Keratinocyte (primary cell): ENCODE results near the gene SQSTM1. TPM values are rescaled to one million over a fixed set of nuclear protein-coding genes. Genes with fewer than 3 reads are reported as not detected.

ENCODE experiments used
- DNase-seq: peaks from one replicate; pipeline ENCODE4 v3.0.0-alpha.2; 2011; ENCODE audit warnings: low read depth, missing footprints, low spot score
- FAIRE-seq: peaks from 2 replicates; lab custom pipeline; 2011; peaks lifted over from hg19 to GRCh38; lab: Jason Lieb, UNC
- H2AFZ ChIP-seq: 2 replicates; pipeline ENCODE4 v1.6.0; 2012; ENCODE audit warnings: low read length, control low read depth, inconsistent platforms; ENCODE audit not compliant: control insufficient read depth
- H3K27ac ChIP-seq: 2 replicates; pipeline ENCODE4 v1.5.1; 2011; ENCODE audit warnings: low read length; ENCODE audit not compliant: control insufficient read depth, insufficient read depth
- H3K27me3 ChIP-seq: 3 replicates; pipeline ENCODE4 v1.6.0; 2011; ENCODE audit warnings: low read length; ENCODE audit not compliant: control insufficient read depth, insufficient read depth; ENCODE audit errors: extremely low read depth
- H3K36me3 ChIP-seq, 2 experiments: 2 replicates in 1 of 2; 3 replicates in 1 of 2; pipeline ENCODE4 v1.5.1; 2011; ENCODE audit warnings: low read length in 2 of 2, mild to moderate bottlenecking in 1 of 2; ENCODE audit not compliant: control insufficient read depth in 2 of 2, insufficient read depth in 2 of 2; ENCODE audit errors: extremely low read depth in 1 of 2
- H3K4me1 ChIP-seq: 3 replicates; pipeline ENCODE4 v1.5.1; 2011; ENCODE audit warnings: low read length; ENCODE audit not compliant: control insufficient read depth, insufficient read depth; ENCODE audit errors: extremely low read depth
- H3K4me2 ChIP-seq: 3 replicates; pipeline ENCODE4 v1.6.0; 2011; ENCODE audit warnings: low read depth, low read length; ENCODE audit not compliant: control insufficient read depth, insufficient read depth; ENCODE audit errors: extremely low read depth
- H3K4me3 ChIP-seq, 3 experiments: fragments of 200-600 bp in 1 of 3; sonication (generic) in 1 of 3; 2 replicates in 2 of 3; 3 replicates in 1 of 3; pipeline ENCODE4 v1.5.1; 2011 to 2016; ENCODE audit warnings: low read length in 3 of 3, mild to moderate bottlenecking in 3 of 3, control low read depth in 2 of 3, inconsistent platforms in 1 of 3, low read depth in 1 of 3, mixed read lengths in 1 of 3, mixed run types in 1 of 3, moderate library complexity in 1 of 3; ENCODE audit not compliant: control insufficient read depth in 2 of 3, insufficient read depth in 2 of 3; ENCODE audit errors: extremely low read depth in 1 of 3
- H3K79me2 ChIP-seq: 2 replicates; pipeline ENCODE4 v1.6.0; 2012; ENCODE audit warnings: low read length; ENCODE audit not compliant: control insufficient read depth, insufficient read depth
- H3K9ac ChIP-seq: 3 replicates; pipeline ENCODE4 v1.6.0; 2011; ENCODE audit warnings: low read length; ENCODE audit not compliant: control insufficient read depth, insufficient read depth; ENCODE audit errors: extremely low read depth
- H3K9me1 ChIP-seq: 3 replicates; pipeline ENCODE4 v1.6.0; 2011; ENCODE audit warnings: low read length; ENCODE audit not compliant: control insufficient read depth, insufficient read depth; ENCODE audit errors: extremely low read depth
- H3K9me3 ChIP-seq: 2 replicates; pipeline ENCODE4 v1.5.1; 2012; ENCODE audit warnings: low read depth, low read length; ENCODE audit not compliant: control insufficient read depth
- H4K20me1 ChIP-seq: 3 replicates; pipeline ENCODE4 v1.6.0; 2011; ENCODE audit warnings: low read length; ENCODE audit not compliant: control insufficient read depth, insufficient read depth; ENCODE audit errors: extremely low read depth
- EZH2 ChIP-seq: IDR thresholded peaks from one replicate; pipeline ENCODE4 v1.6.1; 2012; ENCODE audit warnings: inconsistent platforms, mild to moderate bottlenecking, low read length, moderate library complexity
- dilution Hi-C: fragments of 300-500 bp; cut with MboI; formaldehyde crosslinking; loops from one replicate; pipeline ENCODE4 v1.7.0; 2020; ENCODE audit warnings: low sequenced_read_pairs; ENCODE audit not compliant: extremely low pct_ligation_motif_present
- polyA plus RNA-seq, 5 experiments: library from polyadenylated mRNA; depleted of rRNA in 3 of 5; stranded (reverse) in 3 of 5; stranded (forward) in 1 of 5; unstranded in 1 of 5; fragments of >200 nt; gene quantifications; 1 replicate in 1 of 5; 2 replicates in 3 of 5; 3 replicates in 1 of 5; pipeline versions ENCODE4 v1.2.1 to v1.2.3, GENCODE V29; 2011 to 2012; ENCODE audit warnings: missing spikeins in 2 of 5, low read depth in 1 of 5, low replicate concordance in 1 of 5
- TF ChIP-seq, protein P1 (sequence below), 3 experiments: IDR thresholded peaks in 1 of 3; conservative IDR thresholded peaks in 1 of 3; optimal IDR thresholded peaks in 1 of 3; 2 replicates in 2 of 3; 3 replicates in 1 of 3; pipeline versions ENCODE3 to v1.5.1; 2011; ENCODE audit warnings: low read length in 3 of 3, mild to moderate bottlenecking in 3 of 3, moderate library complexity in 2 of 3, control low read depth in 1 of 3, inconsistent platforms in 1 of 3; ENCODE audit not compliant: insufficient read depth in 2 of 3; ENCODE audit errors: extremely low read depth in 1 of 3

SQSTM1 gene
- polyA plus RNA-seq, 1 donor (not counting 4 experiments of a cell fraction or from before 2014, with no cell fraction given) = 75.7 TPM

DNA sequence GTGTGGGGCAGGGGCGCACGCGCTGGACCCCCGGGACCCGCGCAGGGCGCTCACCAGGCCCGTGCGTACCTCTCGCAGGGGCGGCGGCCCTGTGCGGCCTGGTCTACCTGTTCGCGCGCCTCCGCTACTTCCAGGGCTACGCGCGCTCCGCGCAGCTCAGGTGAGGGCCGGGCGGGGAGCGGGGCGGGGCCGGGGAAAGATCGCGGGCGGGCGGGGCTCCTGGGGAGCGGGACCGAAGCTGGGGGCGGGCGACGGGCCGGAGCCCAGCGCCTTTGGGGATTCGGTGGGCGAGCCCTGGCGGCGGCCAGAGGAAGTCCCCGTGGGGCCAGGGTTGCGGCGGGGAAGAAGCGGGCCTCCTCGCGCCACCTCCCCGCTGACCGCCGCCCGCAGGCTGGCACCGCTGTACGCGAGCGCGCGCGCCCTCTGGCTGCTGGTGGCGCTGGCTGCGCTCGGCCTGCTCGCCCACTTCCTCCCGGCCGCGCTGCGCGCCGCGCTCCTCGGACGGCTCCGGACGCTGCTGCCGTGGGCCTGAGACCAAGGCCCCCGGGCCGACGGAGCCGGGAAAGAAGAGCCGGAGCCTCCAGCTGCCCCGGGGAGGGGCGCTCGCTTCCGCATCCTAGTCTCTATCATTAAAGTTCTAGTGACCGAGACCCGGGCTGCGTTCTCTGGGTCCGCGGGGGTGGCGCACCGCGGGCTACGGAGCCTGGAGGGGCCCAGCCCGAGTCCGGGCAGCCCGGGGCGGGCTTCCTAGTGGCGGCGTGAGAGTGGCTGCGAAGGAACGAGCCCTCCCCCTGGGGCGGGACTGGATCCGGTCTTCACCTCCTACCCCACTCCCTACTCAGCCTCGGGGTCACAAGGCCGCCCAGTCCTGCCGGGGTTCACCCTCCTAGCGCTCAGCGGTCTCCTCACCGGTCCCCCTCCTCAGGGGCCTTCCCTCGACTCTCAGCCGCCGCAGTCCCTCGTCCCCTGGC, 24.6 kb upstream of the SQSTM1 start:
- Histone ChIP-seq H3K27ac (peak overlapping the region; percentile 47), H3K4me2 (peak overlapping the region; percentile 76), H3K4me1 (peaks cover 22% of the 10 kb centered on the region), H3K9me3 (no peaks in the 10 kb centered on the region), H3K9ac (peak overlapping the region; percentile 65), H3K79me2 (no peaks in the 10 kb centered on the region), H3K27me3 (no peaks in the 10 kb centered on the region), H3K9me1 (no peaks in the 10 kb centered on the region), H3K36me3 (peaks cover 25 to 30% of the 10 kb centered on the region in 2 experiments), H3K4me3 (peak overlapping the region; percentile 40 to 64 (median 57)), H4K20me1 (no peaks in the 10 kb centered on the region), H2AFZ (no peak overlapping the region)
- dilution Hi-C loops = no loop called here
- FAIRE-seq (no peak), DNase-seq (no peak)
- no peak for TF ChIP-seq EZH2
- TF ChIP-seq, protein P1, sequence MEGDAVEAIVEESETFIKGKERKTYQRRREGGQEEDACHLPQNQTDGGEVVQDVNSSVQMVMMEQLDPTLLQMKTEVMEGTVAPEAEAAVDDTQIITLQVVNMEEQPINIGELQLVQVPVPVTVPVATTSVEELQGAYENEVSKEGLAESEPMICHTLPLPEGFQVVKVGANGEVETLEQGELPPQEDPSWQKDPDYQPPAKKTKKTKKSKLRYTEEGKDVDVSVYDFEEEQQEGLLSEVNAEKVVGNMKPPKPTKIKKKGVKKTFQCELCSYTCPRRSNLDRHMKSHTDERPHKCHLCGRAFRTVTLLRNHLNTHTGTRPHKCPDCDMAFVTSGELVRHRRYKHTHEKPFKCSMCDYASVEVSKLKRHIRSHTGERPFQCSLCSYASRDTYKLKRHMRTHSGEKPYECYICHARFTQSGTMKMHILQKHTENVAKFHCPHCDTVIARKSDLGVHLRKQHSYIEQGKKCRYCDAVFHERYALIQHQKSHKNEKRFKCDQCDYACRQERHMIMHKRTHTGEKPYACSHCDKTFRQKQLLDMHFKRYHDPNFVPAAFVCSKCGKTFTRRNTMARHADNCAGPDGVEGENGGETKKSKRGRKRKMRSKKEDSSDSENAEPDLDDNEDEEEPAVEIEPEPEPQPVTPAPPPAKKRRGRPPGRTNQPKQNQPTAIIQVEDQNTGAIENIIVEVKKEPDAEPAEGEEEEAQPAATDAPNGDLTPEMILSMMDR (optimal IDR thresholded peaks at IDR 0.05 in 1 of 3, IDR thresholded peaks at IDR 0.05 in 1 of 3, conservative IDR thresholded peaks at IDR 0.05 in 1 of 3; ENCODE audit: extremely low read depth in 1 of 3, insufficient read depth in 2 of 3, low read length in 3 of 3) = peak in 2 of 3 experiments; percentile 35 to 68

DNA sequence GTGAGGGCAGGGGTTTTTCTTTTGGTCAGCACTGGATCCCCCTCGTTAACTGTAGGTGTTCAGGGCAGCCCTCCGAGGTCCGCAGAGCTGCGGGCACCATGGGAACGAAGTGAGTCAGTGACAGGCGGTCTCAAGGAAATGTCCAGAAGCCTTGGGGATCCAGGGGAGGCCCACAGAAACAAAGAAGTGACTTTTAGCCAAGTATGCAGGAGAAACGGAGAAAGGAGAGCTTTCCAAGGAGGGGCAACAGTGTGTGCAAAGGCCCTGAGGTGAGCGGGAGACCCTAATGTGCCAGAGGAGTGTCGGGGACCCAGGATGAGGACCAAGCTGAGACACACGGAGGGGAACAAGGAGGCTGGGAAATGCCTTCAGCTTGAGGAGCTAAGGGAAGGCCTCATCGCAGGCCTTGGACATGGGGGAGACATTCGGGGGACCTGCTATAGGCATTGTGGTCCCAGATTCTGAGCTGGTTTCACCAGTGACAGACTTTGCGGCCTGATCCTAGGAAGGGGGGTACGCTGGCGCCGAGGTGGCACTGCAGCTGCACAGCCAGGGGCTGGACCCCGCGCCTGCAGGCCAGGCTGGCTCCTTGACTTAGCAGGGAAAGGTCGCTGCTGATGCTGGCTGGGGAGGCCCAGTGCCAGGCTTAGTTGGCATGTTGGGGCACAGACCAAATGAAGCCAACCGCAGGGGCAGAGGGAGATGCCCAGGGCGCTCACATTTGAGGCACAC, 23.7 kb upstream of the SQSTM1 start:
- H3K9me3 ChIP-seq = no peaks in the 10 kb centered on the region
- H2AFZ ChIP-seq = no peak overlapping the region
- DNase-seq (no peak), FAIRE-seq (no peak)
- TF ChIP-seq EZH2 = no peak
- TF ChIP-seq, protein P1 (optimal IDR thresholded peaks at IDR 0.05 in 1 of 3, IDR thresholded peaks at IDR 0.05 in 1 of 3, conservative IDR thresholded peaks at IDR 0.05 in 1 of 3; ENCODE audit: extremely low read depth in 1 of 3, insufficient read depth in 2 of 3, low read length in 3 of 3) = no peak
- peaks cover 25 to 31% of the 10 kb centered on the region in 2 experiments for H3K36me3 ChIP-seq
- H3K4me1 ChIP-seq = peaks cover 22% of the 10 kb centered on the region
- H3K4me2 ChIP-seq = no peak overlapping the region
- H3K9ac ChIP-seq = no peak overlapping the region
- peaks cover 2% of the 10 kb centered on the region for H4K20me1 ChIP-seq
- dilution Hi-C loops = no loop called here
- H3K4me3 ChIP-seq = no peak overlapping the region
- no peaks in the 10 kb centered on the region for H3K79me2 ChIP-seq
- H3K27ac ChIP-seq = no peak overlapping the region
- H3K9me1 ChIP-seq = no peaks in the 10 kb centered on the region
- no peaks in the 10 kb centered on the region for H3K27me3 ChIP-seq
